MG63 (cell line): ENCODE data around the gene NAV3. TPM values are rescaled to one million over a fixed set of nuclear protein-coding genes. Genes with fewer than 3 reads are reported as not detected.

Experiments used
- DNase-seq: peaks from one replicate; pipeline ENCODE4 v3.0.0-alpha.2; 2020
- H3K27me3 ChIP-seq: fragments of 250-450 bp; sonication (Bioruptor Pico); 2 replicates; pipeline ENCODE4 v1.5.1; 2020; ENCODE audit warnings: mild to moderate bottlenecking, moderate library complexity
- H3K36me3 ChIP-seq: fragments of 250-450 bp; sonication (Bioruptor Pico); 2 replicates; pipeline ENCODE4 v1.5.1; 2020; ENCODE audit warnings: mild to moderate bottlenecking, moderate library complexity
- H3K4me3 ChIP-seq: fragments of 250-450 bp; sonication (Bioruptor Pico); 2 replicates; pipeline ENCODE4 v1.5.1; 2020; ENCODE audit warnings: mild to moderate bottlenecking, moderate library complexity
- H3K9me3 ChIP-seq: fragments of 250-450 bp; sonication (Bioruptor Pico); 2 replicates; pipeline ENCODE4 v1.5.1; 2020; ENCODE audit warnings: mild to moderate bottlenecking, moderate library complexity
- total RNA-seq: library from RNA; depleted of rRNA; stranded (reverse); fragments of >200 nt; shearing (Covaris generic); gene quantifications from 2 replicates; pipeline ENCODE4 v1.2.3, GENCODE V29; 2014; ENCODE audit warnings: low replicate concordance

The NAV3 gene
- total RNA-seq, 1 experiment from 2014 or later = 6.7 TPM

DNA sequence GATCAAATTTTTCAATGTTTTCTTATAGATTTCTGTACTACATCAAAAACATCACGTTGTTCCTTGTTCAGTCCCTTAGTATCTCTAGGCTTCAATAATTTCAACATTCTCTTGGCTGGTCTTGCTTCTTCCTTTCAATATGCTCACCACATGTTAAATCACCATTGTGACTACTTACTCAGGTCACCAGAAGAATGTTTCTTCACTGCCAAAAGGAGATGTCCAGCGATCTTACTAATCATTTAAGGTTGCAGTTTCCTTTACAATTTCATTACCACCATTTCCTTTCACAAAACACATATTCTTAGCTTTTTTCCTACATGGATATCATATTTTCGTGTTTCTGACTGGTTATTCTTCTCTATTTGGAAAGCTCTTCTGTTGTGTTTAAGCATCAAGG lies 363.8 kb downstream of the NAV3 start:
- Histone ChIP-seq H3K36me3 (peaks cover 6% of the 10 kb centered on the region), H3K4me3 (no peak overlapping the region), H3K27me3 (no peaks in the 10 kb centered on the region), H3K9me3 (no peaks in the 10 kb centered on the region)
- DNase-seq = no peak

DNA sequence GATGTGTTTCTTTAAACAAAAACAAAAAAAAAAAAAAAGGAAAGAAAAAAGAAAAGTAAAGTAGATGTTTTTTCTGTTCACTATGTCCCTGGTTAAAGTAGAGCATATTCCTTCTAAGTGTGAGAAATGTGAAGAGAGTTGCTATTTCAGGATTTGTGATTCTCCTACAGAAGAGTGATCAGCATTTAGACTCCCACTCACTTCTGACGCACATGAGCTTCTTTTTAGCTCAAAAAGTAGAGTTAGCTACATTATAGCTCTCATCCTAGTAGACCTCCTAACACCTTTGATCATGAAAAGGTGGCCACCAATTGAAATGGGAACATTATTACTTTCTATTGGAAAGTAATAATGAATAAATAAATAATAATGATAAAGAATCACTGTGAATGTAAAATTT lies 368.2 kb downstream of the NAV3 start:
- Histone ChIP-seq H3K36me3 (no peaks in the 10 kb centered on the region; the same call in 1 of the 2 replicates), H3K4me3 (no peak overlapping the region)

DNA sequence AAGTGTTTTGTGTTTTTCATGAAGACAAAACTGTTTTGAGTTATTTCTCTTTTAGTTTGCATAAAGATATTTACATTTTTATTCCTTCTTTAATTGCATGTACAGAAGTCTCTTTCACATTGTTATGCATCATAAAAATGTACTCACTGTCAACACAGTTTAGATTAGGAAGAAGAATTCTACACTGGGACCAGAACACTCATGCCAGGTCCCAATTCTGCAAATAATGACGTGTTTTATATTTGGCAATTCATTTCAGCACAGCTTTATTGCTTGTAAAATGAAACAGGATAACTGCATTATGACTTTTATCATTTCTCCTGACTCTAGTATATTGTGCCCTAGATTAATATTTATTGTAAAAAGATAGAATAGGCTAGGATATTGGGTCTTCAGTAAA lies 369.2 kb downstream of the NAV3 start:
- Histone ChIP-seq H3K36me3 (no peaks in the 10 kb centered on the region; the same call in none of the 2 replicates), H3K9me3 (no peaks in the 10 kb centered on the region), H3K4me3 (no peak overlapping the region), H3K27me3 (no peaks in the 10 kb centered on the region)
- DNase-seq = no peak

More for the DNA sequence above, 368.2 kb downstream of the NAV3 start:
- no peak for DNase-seq
- H3K27me3 ChIP-seq = no peaks in the 10 kb centered on the region
- no peaks in the 10 kb centered on the region for H3K9me3 ChIP-seq

DNA sequence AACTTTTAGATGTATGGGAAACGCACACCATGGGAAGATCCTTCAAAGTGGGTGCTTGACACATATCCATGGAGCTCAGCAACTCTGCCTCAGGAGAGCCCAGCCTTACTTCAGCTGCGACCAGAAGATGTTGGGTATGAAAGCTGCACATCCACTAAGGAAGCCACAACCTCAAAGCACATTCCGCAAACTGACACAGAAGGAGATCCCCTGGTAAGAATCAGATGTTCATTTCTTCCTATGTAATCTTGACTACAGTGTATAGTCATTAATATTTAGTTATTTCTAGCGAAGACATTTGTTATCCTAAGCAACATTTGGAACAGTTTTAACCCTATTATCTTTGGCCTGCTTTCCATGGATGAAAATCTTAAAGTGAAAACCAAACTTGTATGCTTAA lies 374.2 kb downstream of the NAV3 start:
- no peaks in the 10 kb centered on the region for H3K9me3 ChIP-seq
- no peak for DNase-seq
- no peaks in the 10 kb centered on the region; the same call in none of the 2 replicates for H3K36me3 ChIP-seq

DNA sequence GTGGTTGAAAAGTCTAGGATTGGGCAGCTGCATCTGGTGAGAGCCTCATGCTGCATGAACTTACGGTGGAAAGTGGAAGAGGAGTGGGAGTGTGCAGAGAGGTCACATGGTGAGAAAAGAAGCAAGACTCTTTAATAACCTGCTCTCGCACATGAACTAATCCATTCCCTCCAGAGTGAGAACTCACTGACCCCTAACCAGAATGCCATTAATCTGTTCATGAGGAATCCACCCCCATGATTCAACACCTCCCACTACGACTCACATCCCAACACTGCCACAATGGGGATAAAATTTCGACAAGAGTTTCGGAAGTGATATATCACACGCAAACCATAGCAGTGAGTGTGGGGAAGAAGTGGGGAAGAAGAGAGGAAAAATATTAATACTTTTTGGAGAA lies 377.4 kb downstream of the NAV3 start:
- H3K36me3 ChIP-seq = no peaks in the 10 kb centered on the region; the same call in 1 of the 2 replicates
- peak; percentile 3 for DNase-seq
- no peaks in the 10 kb centered on the region for H3K27me3 ChIP-seq
- H3K9me3 ChIP-seq = no peaks in the 10 kb centered on the region
- no peak overlapping the region for H3K4me3 ChIP-seq

More for the DNA sequence above, 374.2 kb downstream of the NAV3 start:
- Histone ChIP-seq H3K4me3 (no peak overlapping the region), H3K27me3 (no peaks in the 10 kb centered on the region)

DNA sequence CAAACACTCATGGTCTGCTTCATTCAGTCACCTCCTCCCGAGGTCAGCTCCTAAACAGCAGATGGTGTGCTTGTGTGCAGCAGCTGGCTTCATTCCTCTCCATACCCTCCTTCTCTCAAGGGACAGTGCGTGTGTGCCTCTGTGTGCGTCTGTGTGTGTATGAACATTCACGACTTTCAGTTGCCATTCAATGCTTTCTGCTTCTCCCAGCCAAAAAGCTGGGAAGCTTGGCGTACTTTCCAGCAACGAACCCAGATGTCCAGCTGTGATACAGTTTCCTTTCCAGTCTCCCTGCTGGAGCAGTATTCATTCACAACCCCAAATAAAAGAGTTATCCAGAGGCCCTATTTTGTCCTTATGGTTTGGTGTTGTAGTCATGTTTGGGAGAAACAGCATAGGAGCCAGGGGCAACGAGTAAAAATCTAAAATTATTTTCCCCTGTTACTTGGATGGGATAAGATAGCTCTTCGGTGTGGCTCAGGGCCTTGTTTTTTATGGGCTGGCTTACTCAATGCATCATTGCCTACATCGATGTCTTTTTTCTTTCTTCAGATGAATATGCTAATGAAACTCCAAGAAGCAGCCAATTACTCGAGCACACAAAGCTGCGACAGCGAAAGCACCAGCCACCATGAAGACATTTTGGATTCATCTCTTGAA lies 379.3 kb downstream of the NAV3 start:
- Histone ChIP-seq H3K36me3 (no peaks in the 10 kb centered on the region; the same call in 1 of the 2 replicates), H3K9me3 (no peaks in the 10 kb centered on the region), H3K4me3 (no peak overlapping the region), H3K27me3 (no peaks in the 10 kb centered on the region)
- DNase-seq = peak; percentile 41

DNA sequence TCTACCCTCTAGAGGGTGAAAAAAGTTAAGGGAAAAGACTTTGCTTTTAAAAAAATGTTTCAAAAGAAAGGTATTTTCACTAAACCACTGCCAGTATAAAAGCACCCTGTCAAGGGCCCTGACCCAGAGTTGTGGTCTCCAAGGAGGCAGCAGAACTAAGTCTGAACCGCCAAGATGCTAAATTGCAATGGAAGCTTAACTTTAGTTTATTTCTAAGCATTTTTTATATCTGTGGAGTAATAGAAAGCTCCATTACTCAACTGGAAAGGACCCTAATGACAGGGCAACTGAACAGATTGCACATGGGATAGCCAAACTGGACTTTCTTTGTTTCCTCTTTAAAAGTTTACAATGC lies 379.8 kb downstream of the NAV3 start:
- no peaks in the 10 kb centered on the region for H3K36me3 ChIP-seq
- no peaks in the 10 kb centered on the region for H3K9me3 ChIP-seq
- no peak for DNase-seq
- no peak overlapping the region for H3K4me3 ChIP-seq
- no peaks in the 10 kb centered on the region for H3K27me3 ChIP-seq

DNA sequence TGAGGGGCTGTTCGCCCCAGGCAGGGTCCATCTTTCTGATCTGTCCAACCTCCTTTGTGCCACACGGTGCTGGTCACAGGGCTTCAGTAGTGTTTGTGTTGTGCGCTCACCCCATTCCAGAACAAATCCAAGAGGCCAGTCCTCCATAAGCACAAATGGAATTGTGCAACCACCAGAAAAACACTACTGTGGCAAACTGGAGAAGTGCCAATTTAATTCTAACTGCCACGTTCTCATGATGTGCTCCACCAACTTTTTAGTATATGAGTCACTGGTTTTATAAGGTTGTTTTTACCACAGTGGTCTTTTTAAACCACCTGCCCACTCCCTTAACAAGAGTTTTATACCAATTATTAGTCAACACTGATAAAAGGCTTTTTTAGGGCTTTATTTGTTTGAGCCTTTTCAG lies 380.2 kb downstream of the NAV3 start:
- Histone ChIP-seq H3K36me3 (no peaks in the 10 kb centered on the region), H3K27me3 (no peaks in the 10 kb centered on the region), H3K9me3 (no peaks in the 10 kb centered on the region), H3K4me3 (no peak overlapping the region)
- DNase-seq = no peak

DNA sequence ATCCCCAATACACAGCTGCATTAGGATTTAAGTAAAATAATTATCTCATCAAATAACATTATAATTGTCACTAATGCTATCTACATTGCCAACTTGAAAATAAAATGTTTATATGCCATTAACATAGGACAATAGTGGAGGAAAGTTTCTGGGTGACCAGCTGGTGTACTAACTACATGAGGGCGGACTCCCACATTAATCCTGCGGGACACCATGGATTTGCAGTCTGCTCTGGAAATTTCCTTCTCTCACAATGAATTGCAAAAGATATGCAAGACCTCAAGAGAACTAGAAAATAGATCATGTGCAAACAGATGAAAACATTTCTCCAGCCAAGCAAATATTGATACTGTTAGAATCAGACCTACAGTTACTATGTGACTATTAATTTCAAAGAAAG lies 390.1 kb downstream of the NAV3 start:
- no peak for DNase-seq
- Histone ChIP-seq H3K4me3 (no peak overlapping the region), H3K27me3 (no peaks in the 10 kb centered on the region), H3K9me3 (no peaks in the 10 kb centered on the region), H3K36me3 (no peaks in the 10 kb centered on the region)

DNA sequence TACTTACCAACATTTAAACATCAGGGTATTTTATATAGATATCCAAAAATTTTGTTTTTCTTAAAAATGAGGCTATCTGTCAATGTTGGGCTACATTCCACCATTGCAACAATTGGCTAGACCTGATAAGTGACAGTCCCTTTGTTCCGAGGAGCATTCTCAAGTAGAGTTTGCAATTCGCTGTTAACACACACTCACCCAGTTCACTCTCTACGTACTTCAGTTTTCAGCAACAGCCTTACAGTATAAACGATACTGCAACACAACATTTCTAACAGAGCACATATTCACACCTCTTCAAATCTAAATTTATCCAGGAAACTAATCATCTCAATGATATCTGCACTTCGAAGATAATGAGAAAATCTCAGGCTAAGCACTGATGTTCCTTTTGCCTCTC lies 393.5 kb downstream of the NAV3 start:
- peaks cover 4% of the 10 kb centered on the region; the same call in 1 of the 2 replicates for H3K9me3 ChIP-seq
- no peak overlapping the region for H3K4me3 ChIP-seq
- DNase-seq = no peak
- no peaks in the 10 kb centered on the region for H3K27me3 ChIP-seq
- no peaks in the 10 kb centered on the region for H3K36me3 ChIP-seq

DNA sequence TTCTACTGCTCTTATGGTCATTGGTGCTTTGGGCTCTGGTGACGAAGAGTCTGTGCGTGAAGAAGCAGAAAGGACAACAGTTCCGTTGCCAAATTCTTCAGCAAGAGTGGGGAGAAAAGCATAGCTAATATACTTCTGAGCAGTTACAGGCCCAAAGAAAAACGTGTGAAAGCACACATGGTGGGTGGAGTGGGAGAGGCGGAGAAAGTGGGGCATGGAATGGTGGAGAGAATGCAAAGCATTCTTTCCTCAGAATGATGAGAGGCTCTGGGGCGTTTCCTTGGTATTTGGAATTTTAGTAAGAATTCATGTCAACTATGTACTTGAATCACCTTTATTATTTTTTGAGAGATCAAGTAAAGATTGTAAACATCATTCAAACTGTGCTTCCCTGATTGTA lies 396.1 kb downstream of the NAV3 start:
- peaks cover 4% of the 10 kb centered on the region; the same call in 1 of the 2 replicates for H3K9me3 ChIP-seq
- H3K36me3 ChIP-seq = no peaks in the 10 kb centered on the region
- no peak overlapping the region for H3K4me3 ChIP-seq
- no peak for DNase-seq
- no peaks in the 10 kb centered on the region for H3K27me3 ChIP-seq

DNA sequence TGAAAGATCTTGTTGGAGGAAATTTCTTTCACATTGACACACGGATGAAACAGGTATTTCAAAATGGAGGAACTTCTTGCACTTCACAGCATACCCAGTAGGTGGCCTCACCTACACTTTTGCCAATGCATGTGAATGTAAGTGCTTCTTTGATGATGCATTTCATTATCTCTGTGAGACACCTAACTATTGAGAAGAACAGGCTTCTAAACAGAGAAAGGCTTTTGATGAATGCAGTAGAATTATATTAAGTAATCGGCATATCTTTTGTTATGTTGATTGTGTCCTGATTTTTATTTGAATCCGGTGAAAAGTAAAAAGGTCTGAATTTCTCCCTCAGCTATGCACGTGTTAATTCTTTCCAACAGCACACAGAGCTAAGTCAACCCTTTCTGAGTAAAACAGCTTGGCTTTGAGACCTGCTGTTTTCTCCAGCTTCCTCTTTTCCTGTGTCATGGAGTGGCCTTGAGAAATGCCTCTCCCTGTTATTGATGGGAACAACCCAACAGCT lies 399.0 kb downstream of the NAV3 start:
- Histone ChIP-seq H3K36me3 (no peaks in the 10 kb centered on the region), H3K27me3 (no peaks in the 10 kb centered on the region), H3K4me3 (no peak overlapping the region), H3K9me3 (peaks cover 4% of the 10 kb centered on the region; the same call in 1 of the 2 replicates)
- DNase-seq = peak; percentile 4

DNA sequence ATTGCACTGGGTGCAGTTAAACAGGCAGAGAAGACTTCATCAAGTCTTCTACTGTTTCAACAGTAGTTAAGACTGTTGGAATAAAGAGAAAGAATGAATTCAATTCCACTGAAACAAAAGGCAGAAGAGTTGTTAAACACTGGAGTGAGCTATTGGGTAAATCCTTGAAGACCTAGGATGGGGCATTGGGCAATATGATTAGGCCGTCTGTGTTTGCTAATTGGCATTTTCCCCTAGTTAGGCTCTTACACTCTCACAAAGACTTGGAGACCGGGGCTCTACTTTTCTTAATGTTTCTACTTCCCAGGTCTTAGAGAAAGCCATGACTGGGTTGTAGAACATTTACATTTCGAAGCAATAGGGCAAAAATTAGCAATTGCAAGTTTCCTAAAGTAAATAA lies 402.1 kb downstream of the NAV3 start:
- Histone ChIP-seq H3K27me3 (no peaks in the 10 kb centered on the region), H3K36me3 (no peaks in the 10 kb centered on the region), H3K4me3 (no peak overlapping the region), H3K9me3 (peaks cover 2% of the 10 kb centered on the region; the same call in 1 of the 2 replicates)
- DNase-seq = no peak

DNA sequence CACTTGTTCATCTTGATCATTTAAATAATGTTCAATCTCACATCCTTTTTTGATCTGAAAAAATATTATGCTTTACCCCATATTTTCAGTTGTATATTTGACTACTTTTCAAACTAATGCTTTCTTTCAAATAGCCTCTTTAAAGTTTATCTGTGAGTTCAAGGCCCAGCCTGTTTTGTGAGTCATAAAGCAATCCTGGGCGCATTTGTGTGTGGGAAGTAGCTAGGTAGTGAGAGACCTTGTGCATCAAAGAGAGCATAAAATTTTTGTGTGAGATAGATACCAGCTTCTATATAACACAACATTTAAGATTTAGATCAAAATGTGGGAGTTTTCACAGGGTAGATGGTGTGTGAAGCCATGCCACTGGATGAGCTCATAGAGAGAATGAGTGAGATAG lies 405.6 kb downstream of the NAV3 start:
- no peaks in the 10 kb centered on the region for H3K27me3 ChIP-seq
- DNase-seq = no peak
- H3K4me3 ChIP-seq = no peak overlapping the region
- no peaks in the 10 kb centered on the region for H3K36me3 ChIP-seq
- no peaks in the 10 kb centered on the region for H3K9me3 ChIP-seq

DNA sequence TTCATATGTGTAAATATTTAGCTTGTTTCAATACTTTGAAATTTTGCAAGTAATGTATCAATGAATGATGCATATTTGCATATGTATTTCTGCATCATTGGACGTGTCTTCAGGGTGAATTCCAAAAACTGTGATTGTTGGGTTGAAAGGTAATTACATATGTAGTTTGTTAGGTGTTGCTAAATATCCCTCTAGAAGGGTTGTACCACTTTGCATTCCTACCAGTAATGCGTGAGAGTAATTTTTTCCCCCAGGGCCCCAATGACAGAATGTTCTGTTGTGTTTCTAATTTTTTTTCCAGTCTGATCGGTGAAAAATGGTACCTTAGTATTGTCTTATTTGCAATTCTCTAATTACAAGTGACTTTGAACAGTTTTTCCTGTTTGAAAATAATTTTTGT lies 408.9 kb downstream of the NAV3 start:
- DNase-seq = no peak
- H3K4me3 ChIP-seq = no peak overlapping the region
- no peaks in the 10 kb centered on the region for H3K36me3 ChIP-seq
- no peaks in the 10 kb centered on the region for H3K9me3 ChIP-seq
- no peaks in the 10 kb centered on the region for H3K27me3 ChIP-seq

DNA sequence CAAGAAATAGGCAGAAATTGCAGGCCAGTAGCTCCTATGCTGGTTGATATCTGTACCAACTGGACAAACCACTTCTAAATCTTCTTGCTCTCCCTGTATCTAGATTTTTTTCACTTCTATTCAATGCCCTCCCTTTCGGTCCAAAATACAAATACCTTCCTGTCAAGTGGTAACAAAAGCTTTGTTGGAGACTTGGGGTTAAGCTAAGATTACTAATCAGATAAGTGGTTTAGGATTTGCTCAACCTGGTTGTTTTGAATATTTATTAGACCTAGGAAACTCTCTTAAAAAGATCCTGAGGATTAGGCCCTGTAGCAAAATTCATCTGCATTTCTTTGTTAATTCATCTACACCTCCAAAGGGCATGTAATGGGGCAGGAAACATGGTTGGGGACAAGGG lies 410.1 kb downstream of the NAV3 start:
- no peak overlapping the region for H3K4me3 ChIP-seq
- no peaks in the 10 kb centered on the region for H3K9me3 ChIP-seq
- DNase-seq = no peak
- no peaks in the 10 kb centered on the region for H3K27me3 ChIP-seq
- H3K36me3 ChIP-seq = no peaks in the 10 kb centered on the region

DNA sequence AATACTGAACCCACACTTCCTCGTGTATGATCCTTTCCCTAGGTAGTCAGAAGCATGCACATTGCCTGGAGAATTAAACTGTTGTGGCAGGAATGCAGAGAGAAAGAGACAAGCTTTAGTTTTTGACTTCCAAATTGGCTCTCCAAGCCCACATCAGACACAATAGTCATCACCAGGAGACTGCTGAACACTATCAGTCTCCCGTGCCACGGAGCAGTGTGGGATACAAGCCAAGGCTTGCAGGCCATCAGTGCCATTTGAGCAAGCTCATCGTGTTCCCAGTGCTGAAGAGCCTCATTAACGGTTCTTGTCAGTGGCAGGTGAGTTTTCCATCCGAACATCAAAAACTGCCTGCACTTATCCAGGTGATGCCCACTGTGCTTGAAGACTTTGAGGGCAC lies 410.8 kb downstream of the NAV3 start:
- H3K4me3 ChIP-seq = no peak overlapping the region
- no peaks in the 10 kb centered on the region for H3K36me3 ChIP-seq
- DNase-seq = no peak
- H3K27me3 ChIP-seq = no peaks in the 10 kb centered on the region
- no peaks in the 10 kb centered on the region for H3K9me3 ChIP-seq

DNA sequence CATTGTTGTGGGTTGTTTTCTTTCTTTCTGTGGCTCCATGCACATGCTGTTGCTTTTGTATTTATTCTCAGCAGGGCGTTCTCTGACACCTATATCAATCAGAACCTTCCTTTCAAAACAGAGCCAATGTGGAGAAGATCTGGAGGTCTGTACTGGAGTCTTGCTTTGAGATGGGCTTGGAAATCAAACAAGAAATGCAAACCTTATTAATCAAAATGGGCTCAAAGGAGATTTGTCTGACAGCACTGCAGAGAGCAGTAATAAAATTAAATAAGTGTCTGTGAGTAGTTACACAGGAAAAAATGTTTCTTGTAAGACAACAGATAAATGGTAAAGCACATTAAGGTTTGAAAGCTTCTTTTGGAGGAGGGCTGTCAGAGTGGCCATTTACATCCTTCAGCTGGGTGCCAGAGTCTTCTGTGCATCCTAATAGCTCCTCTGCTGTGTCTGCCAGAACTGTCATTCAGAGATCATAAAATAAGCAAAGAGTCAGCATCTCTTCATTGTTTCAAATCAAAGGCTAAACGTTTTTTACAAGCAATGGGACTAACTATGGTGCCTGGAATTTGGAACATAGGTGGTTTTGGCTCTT lies 414.3 kb downstream of the NAV3 start:
- Histone ChIP-seq H3K4me3 (no peak overlapping the region), H3K36me3 (no peaks in the 10 kb centered on the region), H3K9me3 (no peaks in the 10 kb centered on the region), H3K27me3 (no peaks in the 10 kb centered on the region)
- DNase-seq = no peak
